Measurements from ENCODE around the gene B3GNT2.

B3GNT2 gene

GRCh38 chr2:62227386-62228075, 31.6 kb downstream of the B3GNT2 start:
- TF ChIP-seq, protein P1, sequence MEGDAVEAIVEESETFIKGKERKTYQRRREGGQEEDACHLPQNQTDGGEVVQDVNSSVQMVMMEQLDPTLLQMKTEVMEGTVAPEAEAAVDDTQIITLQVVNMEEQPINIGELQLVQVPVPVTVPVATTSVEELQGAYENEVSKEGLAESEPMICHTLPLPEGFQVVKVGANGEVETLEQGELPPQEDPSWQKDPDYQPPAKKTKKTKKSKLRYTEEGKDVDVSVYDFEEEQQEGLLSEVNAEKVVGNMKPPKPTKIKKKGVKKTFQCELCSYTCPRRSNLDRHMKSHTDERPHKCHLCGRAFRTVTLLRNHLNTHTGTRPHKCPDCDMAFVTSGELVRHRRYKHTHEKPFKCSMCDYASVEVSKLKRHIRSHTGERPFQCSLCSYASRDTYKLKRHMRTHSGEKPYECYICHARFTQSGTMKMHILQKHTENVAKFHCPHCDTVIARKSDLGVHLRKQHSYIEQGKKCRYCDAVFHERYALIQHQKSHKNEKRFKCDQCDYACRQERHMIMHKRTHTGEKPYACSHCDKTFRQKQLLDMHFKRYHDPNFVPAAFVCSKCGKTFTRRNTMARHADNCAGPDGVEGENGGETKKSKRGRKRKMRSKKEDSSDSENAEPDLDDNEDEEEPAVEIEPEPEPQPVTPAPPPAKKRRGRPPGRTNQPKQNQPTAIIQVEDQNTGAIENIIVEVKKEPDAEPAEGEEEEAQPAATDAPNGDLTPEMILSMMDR (IDR thresholded peaks at IDR 0.05; ENCODE audit: insufficient read depth, missing control alignments) = no peak
- FAIRE-seq (no peak), DNase-seq (ENCODE audit: insufficient read length, low spot score) (no peak)

- TF ChIP-seq, protein P1 (IDR thresholded peaks at IDR 0.05; ENCODE audit: insufficient read depth, missing control alignments) = no peak
- no peak for DNase-seq (ENCODE audit: insufficient read length, low spot score)
- FAIRE-seq = no peak
Measured at GRCh38 chr2:62229082-62229605, 33.2 kb downstream of the B3GNT2 start.

GRCh38 chr2:62231541-62231940, 35.6 kb downstream of the B3GNT2 start:
- TF ChIP-seq, protein P1 (IDR thresholded peaks at IDR 0.05; ENCODE audit: insufficient read depth, missing control alignments) = no peak

GRCh38 chr2:62234755-62235655, 39.1 kb downstream of the B3GNT2 start:
- no peak for FAIRE-seq
- TF ChIP-seq, protein P1 (IDR thresholded peaks at IDR 0.05; ENCODE audit: insufficient read depth, missing control alignments) = no peak
- no peak for DNase-seq (ENCODE audit: insufficient read length, low spot score)

More at GRCh38 chr2:62231541-62231940, 35.6 kb downstream of the B3GNT2 start:
- DNase-seq (ENCODE audit: insufficient read length, low spot score) = no peak
- FAIRE-seq = no peak

DNA sequence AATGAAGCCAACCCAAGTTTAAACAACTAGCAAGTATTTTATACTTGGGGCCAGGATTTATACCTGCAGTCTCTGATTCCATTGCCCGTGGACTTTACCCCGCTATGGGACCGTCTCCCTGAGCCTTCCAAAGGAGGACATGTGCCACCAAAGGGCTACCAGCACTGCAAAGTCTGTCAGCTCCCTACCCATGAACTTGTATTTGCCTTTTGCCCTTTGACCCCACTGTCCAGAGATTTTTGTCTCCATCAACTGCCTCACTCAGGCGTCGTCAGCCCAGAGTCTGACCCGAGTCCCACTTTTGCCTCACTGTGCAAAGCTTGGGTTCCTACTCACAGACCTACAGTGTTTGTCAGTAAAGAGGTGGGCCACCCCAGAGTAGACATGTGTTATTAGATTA, 40.6 kb downstream of the B3GNT2 start:
- DNase-seq (ENCODE audit: insufficient read length, low spot score) (no peak), FAIRE-seq (no peak)
- TF ChIP-seq, protein P1 (IDR thresholded peaks at IDR 0.05; ENCODE audit: insufficient read depth, missing control alignments) = no peak

- FAIRE-seq = no peak
Measured at GRCh38 chr2:62238236-62238635, 42.3 kb downstream of the B3GNT2 start.

More at GRCh38 chr2:62238236-62238635, 42.3 kb downstream of the B3GNT2 start:
- DNase-seq (ENCODE audit: insufficient read length, low spot score) = no peak
- TF ChIP-seq, protein P1 (IDR thresholded peaks at IDR 0.05; ENCODE audit: insufficient read depth, missing control alignments) = no peak

Measured in D721Med (cell line).